EH (cell line): Measurements from ENCODE around the gene ARHGEF18.
"Not testable (repeated sequence)": the region's sequence is repeated elsewhere in the genome, so short reads cannot be mapped to it uniquely, and the experiment has no call there.

Experiments
- DNase-seq: peaks from one replicate; pipeline ENCODE4 v3.0.0-alpha.2; 2015; ENCODE audit warnings: low read depth

Gene ARHGEF18

GRCh38 chr19:7348587-7349230 is at the start of gene ARHGEF18:
Gene ARHGEF18 (plus strand): TSS chr19:7348937. CDS start chr19:7362891, 13,954 bp downstream.
- no peak for DNase-seq

GRCh38 chr19:7301525-7301924 is 47.2 kb upstream of the ARHGEF18 start:
- DNase-seq: no peak

- no peak for DNase-seq
Measured at GRCh38 chr19:7303470-7303869, 45.3 kb upstream of the ARHGEF18 start.

- DNase-seq: no peak
Measured at GRCh38 chr19:7304200-7304599, 44.5 kb upstream of the ARHGEF18 start.

GRCh38 chr19:7307590-7308218 is 41.0 kb upstream of the ARHGEF18 start:
- DNase-seq: no peak

- not testable (repeated sequence) for DNase-seq
Measured at GRCh38 chr19:7308327-7308726, 40.4 kb upstream of the ARHGEF18 start.

- DNase-seq: no peak
Measured at GRCh38 chr19:7311911-7312310, 36.8 kb upstream of the ARHGEF18 start.

- no peak for DNase-seq
Measured at GRCh38 chr19:7312816-7313215, 35.9 kb upstream of the ARHGEF18 start.

- no peak for DNase-seq
Measured at GRCh38 chr19:7318176-7318575, 30.6 kb upstream of the ARHGEF18 start.

GRCh38 chr19:7326105-7326877 is 22.4 kb upstream of the ARHGEF18 start:
- DNase-seq: peak; percentile 36

- DNase-seq: no peak
Measured at GRCh38 chr19:7327802-7328201, 20.9 kb upstream of the ARHGEF18 start.

- DNase-seq: no peak
Measured at GRCh38 chr19:7328647-7329046, 20.1 kb upstream of the ARHGEF18 start.

- DNase-seq: no peak
Measured at GRCh38 chr19:7331446-7331845, 17.3 kb upstream of the ARHGEF18 start.

- no peak for DNase-seq
Measured at GRCh38 chr19:7333198-7334118, 15.3 kb upstream of the ARHGEF18 start.

GRCh38 chr19:7336321-7336973 is 12.3 kb upstream of the ARHGEF18 start:
- DNase-seq: no peak

- no peak for DNase-seq
Measured at GRCh38 chr19:7337380-7338194, 11.2 kb upstream of the ARHGEF18 start.

GRCh38 chr19:7340959-7341837 is 7.5 kb upstream of the ARHGEF18 start:
- peak; percentile 74 for DNase-seq

GRCh38 chr19:7342143-7342542 is 6.6 kb upstream of the ARHGEF18 start:
- DNase-seq: no peak

GRCh38 chr19:7346488-7346971 is 2.2 kb upstream of the ARHGEF18 start:
- no peak for DNase-seq
